WERI-Rb-1 (cell line): Measurements from ENCODE around the gene ELOVL7.

Source experiments
- DNase-seq: peaks from one replicate; pipeline ENCODE4 v3.0.0-alpha.2; 2020
- H3K27ac ChIP-seq: fragments of 250-450 bp; sonication (Bioruptor Pico); 2 replicates; pipeline ENCODE4 v1.5.1; 2020; ENCODE audit warnings: mild to moderate bottlenecking, moderate library complexity
- H3K27me3 ChIP-seq: fragments of 250-450 bp; sonication (Bioruptor Pico); 2 replicates; pipeline ENCODE4 v1.5.1; 2021; ENCODE audit warnings: mild to moderate bottlenecking, low read depth, moderate library complexity; ENCODE audit not compliant: insufficient read depth, severe bottlenecking
- H3K36me3 ChIP-seq: fragments of 250-450 bp; sonication (Bioruptor Pico); 2 replicates; pipeline ENCODE4 v1.5.1; 2020; ENCODE audit warnings: mild to moderate bottlenecking, moderate library complexity
- H3K4me3 ChIP-seq: 2 replicates; pipeline ENCODE4 v1.5.1; 2011; ENCODE audit warnings: low read depth, mild to moderate bottlenecking, control low read depth, low read length
- H3K9me3 ChIP-seq: fragments of 250-450 bp; sonication (Bioruptor Pico); 2 replicates; pipeline ENCODE4 v1.5.1; 2021; ENCODE audit warnings: mild to moderate bottlenecking, moderate library complexity; ENCODE audit not compliant: severe bottlenecking
- CTCF ChIP-seq: IDR thresholded peaks from 2 replicates; pipeline ENCODE4 v1.5.1; 2011; ENCODE audit warnings: low read depth, mild to moderate bottlenecking, control low read depth, inconsistent platforms, low read length

ELOVL7 gene

GRCh38 chr5:60843936-60844905 is at the start of gene ELOVL7:
Gene ELOVL7, minus strand, starts transcription at chr5:60844269. Its CDS starts 56,872 bp downstream, at chr5:60787397.
- TF ChIP-seq CTCF = peak; percentile 58
- peak within 1 kb of the TSS; percentile 34 for H3K27ac ChIP-seq
- H3K9me3 ChIP-seq = no peaks in the 10 kb centered on the region
- no peaks in the 10 kb centered on the region for H3K36me3 ChIP-seq
- peak within 1 kb of the TSS; percentile 93 for H3K4me3 ChIP-seq
- DNase-seq = peak; percentile 89
- H3K27me3 ChIP-seq = no peaks in the 10 kb centered on the region

- peaks cover 14% of the 10 kb centered on the region for H3K36me3 ChIP-seq
- no peaks in the 10 kb centered on the region for H3K27me3 ChIP-seq
- H3K27ac ChIP-seq = no peak overlapping the region
- H3K4me3 ChIP-seq = no peak overlapping the region
- H3K9me3 ChIP-seq = no peaks in the 10 kb centered on the region
- no peak for DNase-seq
- TF ChIP-seq CTCF = no peak
Measured at GRCh38 chr5:60893521-60893920, 49.5 kb upstream of the ELOVL7 start.

- TF ChIP-seq CTCF = no peak
- Histone ChIP-seq H3K4me3 (no peak overlapping the region), H3K36me3 (peaks cover 12% of the 10 kb centered on the region), H3K27ac (no peak overlapping the region), H3K9me3 (no peaks in the 10 kb centered on the region), H3K27me3 (no peaks in the 10 kb centered on the region)
- DNase-seq = no peak
Measured at GRCh38 chr5:60891667-60892066, 47.6 kb upstream of the ELOVL7 start.

GRCh38 chr5:60888359-60889061 is 44.4 kb upstream of the ELOVL7 start:
- no peak for DNase-seq
- Histone ChIP-seq H3K27me3 (no peaks in the 10 kb centered on the region), H3K9me3 (no peaks in the 10 kb centered on the region), H3K27ac (no peak overlapping the region), H3K4me3 (no peak overlapping the region), H3K36me3 (peaks cover 10% of the 10 kb centered on the region)
- no peak for TF ChIP-seq CTCF

GRCh38 chr5:60887746-60888145 is 43.7 kb upstream of the ELOVL7 start:
- Histone ChIP-seq H3K4me3 (no peak overlapping the region), H3K27ac (no peak overlapping the region), H3K36me3 (peaks cover 4% of the 10 kb centered on the region; the same call in 1 of the 2 replicates), H3K27me3 (no peaks in the 10 kb centered on the region), H3K9me3 (no peaks in the 10 kb centered on the region)
- DNase-seq = no peak
- TF ChIP-seq CTCF = no peak
